Measurements from ENCODE around the gene PPFIBP1.

PPFIBP1 gene

GRCh38 chr12:27527512-27527911 is 3.5 kb downstream of the PPFIBP1 start:
- H3K4me1 ChIP-seq, result peaks cover 0 to 39% (median 11%) of the 10 kb centered on the region in 4 donors
- no peaks in the 10 kb centered on the region for H3K27me3 ChIP-seq
- intact Hi-C loops (cut with DNase I; ENCODE audit: low total_unique reads), result loop anchor here (10.0 kb wide), 3 partner anchors 93 to 343 kb away; no protein-coding TSS in a partner anchor
- no peak for DNase-seq
- H3K27ac ChIP-seq, result no peak overlapping the region
- H3K9me3 ChIP-seq, result no peaks in the 10 kb centered on the region
- TF ChIP-seq, protein P1, sequence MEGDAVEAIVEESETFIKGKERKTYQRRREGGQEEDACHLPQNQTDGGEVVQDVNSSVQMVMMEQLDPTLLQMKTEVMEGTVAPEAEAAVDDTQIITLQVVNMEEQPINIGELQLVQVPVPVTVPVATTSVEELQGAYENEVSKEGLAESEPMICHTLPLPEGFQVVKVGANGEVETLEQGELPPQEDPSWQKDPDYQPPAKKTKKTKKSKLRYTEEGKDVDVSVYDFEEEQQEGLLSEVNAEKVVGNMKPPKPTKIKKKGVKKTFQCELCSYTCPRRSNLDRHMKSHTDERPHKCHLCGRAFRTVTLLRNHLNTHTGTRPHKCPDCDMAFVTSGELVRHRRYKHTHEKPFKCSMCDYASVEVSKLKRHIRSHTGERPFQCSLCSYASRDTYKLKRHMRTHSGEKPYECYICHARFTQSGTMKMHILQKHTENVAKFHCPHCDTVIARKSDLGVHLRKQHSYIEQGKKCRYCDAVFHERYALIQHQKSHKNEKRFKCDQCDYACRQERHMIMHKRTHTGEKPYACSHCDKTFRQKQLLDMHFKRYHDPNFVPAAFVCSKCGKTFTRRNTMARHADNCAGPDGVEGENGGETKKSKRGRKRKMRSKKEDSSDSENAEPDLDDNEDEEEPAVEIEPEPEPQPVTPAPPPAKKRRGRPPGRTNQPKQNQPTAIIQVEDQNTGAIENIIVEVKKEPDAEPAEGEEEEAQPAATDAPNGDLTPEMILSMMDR (IDR thresholded peaks at IDR 0.05), result no peak
- H3K36me3 ChIP-seq, result no peaks in the 10 kb centered on the region
- H3K4me3 ChIP-seq, result no peak overlapping the region

DNA sequence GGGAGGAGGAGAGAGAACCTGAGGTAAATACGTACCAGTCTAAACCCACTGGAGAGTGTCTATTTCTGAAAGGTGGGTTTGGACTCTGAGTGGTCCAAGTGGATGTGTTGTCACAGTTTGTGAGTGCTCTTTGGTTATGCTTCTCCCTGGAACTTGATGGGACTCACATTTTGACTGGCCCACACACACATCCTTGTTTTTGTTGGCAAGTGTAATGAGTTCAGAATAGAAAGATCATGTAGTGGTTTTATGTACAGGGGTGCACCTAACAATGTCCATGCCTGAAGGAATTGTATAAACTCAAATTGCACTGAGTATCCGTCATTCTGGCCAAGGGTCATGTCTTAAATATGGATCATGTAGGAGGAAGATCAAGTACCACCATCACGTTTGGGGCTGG is 4.8 kb downstream of the PPFIBP1 start:
- no peak overlapping the region for H3K4me3 ChIP-seq
- H3K27ac ChIP-seq, result no peak overlapping the region
- H3K27me3 ChIP-seq, result no peaks in the 10 kb centered on the region
- no peaks in the 10 kb centered on the region for H3K9me3 ChIP-seq
- TF ChIP-seq, protein P1 (IDR thresholded peaks at IDR 0.05), result no peak
- intact Hi-C loops (cut with DNase I; ENCODE audit: low total_unique reads), result loop anchor here (10.0 kb wide), 3 partner anchors 94 to 344 kb away; no protein-coding TSS in a partner anchor
- H3K36me3 ChIP-seq, result no peaks in the 10 kb centered on the region
- no peak for DNase-seq
- H3K4me1 ChIP-seq, result peaks cover 0 to 32% (median 4%) of the 10 kb centered on the region in 4 donors

DNA sequence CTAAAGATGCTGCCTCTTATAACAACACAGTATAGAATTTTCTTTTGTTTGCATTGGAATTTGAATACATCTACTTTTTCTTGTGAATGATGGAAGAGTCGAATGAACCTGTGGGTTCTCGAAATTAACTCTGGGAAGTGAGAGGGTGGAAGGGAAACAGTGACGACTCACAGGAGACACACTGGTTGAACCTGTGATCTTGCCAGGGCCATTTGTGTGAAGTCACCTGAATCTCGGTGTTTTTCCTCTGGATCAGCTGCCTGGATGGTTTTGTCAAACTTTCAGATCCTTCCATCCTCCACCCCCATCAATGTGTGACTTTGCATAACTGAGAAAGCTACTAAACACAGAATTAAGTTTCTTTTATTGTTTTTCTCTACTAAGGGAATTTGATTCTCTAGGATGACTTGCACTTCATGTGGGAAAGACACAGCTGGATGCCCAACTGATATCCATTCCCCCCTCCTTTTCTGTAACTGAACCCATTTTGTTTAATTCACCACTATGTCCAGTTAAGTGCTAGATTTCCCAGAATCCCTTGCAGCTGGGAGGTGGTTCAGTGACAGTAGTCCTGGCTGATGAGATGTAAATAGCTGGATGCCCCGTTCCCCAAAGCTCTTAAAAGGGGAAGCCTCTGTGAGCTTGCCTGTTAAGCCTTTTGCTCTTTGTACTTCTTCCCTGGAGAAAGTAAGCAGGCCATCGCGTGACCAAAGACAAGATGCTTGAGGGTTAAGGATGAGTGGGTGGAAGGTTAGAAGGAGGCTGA is 6.3 kb downstream of the PPFIBP1 start:
- peaks cover 0 to 32% (median 4%) of the 10 kb centered on the region in 4 donors for H3K4me1 ChIP-seq
- no peak overlapping the region for H3K27ac ChIP-seq
- DNase-seq, result no peak
- H3K9me3 ChIP-seq, result no peaks in the 10 kb centered on the region
- H3K4me3 ChIP-seq, result no peak overlapping the region
- TF ChIP-seq, protein P1 (IDR thresholded peaks at IDR 0.05), result no peak
- no peaks in the 10 kb centered on the region for H3K36me3 ChIP-seq
- intact Hi-C loops (cut with DNase I; ENCODE audit: low total_unique reads), result no loop called here
- H3K27me3 ChIP-seq, result no peaks in the 10 kb centered on the region

GRCh38 chr12:27531896-27532295 is 7.9 kb downstream of the PPFIBP1 start:
- peaks cover 0 to 8% (median 0%) of the 10 kb centered on the region in 3 donors for H3K36me3 ChIP-seq
- H3K27me3 ChIP-seq, result no peaks in the 10 kb centered on the region
- H3K4me3 ChIP-seq, result no peak overlapping the region
- H3K9me3 ChIP-seq, result no peaks in the 10 kb centered on the region
- intact Hi-C loops (cut with DNase I; ENCODE audit: low total_unique reads), result no loop called here
- TF ChIP-seq, protein P1 (IDR thresholded peaks at IDR 0.05), result no peak
- peaks cover 0 to 20% (median 4%) of the 10 kb centered on the region in 4 donors for H3K4me1 ChIP-seq
- no peak overlapping the region for H3K27ac ChIP-seq
- no peak for DNase-seq

DNA sequence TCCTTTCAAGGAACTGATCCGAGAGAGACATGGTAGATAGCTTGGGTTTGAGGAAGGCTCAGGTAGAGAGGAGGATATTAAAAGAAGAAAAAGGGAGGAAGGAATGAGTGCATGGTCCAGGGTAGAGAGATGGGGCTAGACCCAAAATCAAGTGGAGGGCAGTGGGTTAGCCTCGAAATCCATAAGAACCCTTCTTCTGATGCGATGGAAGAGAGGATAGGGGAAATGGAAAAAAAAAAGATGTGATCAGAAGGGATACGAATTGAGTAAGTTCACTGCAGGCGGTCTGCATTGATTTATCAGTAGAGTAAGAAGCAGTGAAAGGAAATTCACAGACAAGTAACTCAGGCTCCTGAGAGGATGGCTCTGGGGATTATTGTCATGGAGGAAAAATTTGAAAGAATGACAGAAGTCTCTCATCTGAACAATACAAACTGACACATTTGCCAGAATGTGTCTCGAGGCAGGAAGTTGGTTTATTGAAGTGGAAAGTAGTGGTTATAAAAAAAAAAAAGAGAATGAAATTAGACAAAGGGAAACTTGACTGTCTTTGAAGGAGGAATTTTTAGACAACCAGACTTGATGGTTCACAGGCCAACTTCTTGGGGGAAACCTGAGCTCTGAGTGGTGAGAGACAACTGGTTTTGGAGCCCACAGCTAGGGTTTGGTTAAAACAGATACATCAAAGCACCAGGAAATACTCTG is 10.2 kb downstream of the PPFIBP1 start:
- no peak overlapping the region for H3K4me3 ChIP-seq
- no peak overlapping the region for H3K27ac ChIP-seq
- peaks cover 0 to 35% (median 25%) of the 10 kb centered on the region in 4 donors for H3K4me1 ChIP-seq
- H3K36me3 ChIP-seq, result peaks cover 0 to 8% (median 0%) of the 10 kb centered on the region in 3 donors
- TF ChIP-seq, protein P1 (IDR thresholded peaks at IDR 0.05), result no peak
- H3K9me3 ChIP-seq, result no peaks in the 10 kb centered on the region
- intact Hi-C loops (cut with DNase I; ENCODE audit: low total_unique reads), result no loop called here
- DNase-seq, result no peak
- no peaks in the 10 kb centered on the region for H3K27me3 ChIP-seq
